Stimulated activated CD8-positive, alpha-beta memory T cell treated with anti-CD3 and anti-CD28 coated beads, Interleukin-12 subunit alpha, Interleukin-12 subunit beta, amount 100 ng/mL, for 1 hour (primary cell): ENCODE data around the gene APOB.

Source experiments
- DNase-seq: peaks from one replicate; pipeline ENCODE4 v3.0.0-alpha.2; 2020; ENCODE audit warnings: low read depth

Gene APOB

GRCh38 chr2:21017748-21018276 is 26.1 kb downstream of the APOB start:
- DNase-seq = no peak

GRCh38 chr2:21015281-21015645 is 28.6 kb downstream of the APOB start:
- no peak for DNase-seq

- no peak for DNase-seq
Observed at GRCh38 chr2:21014364-21015280, 29.3 kb downstream of the APOB start.

- no peak for DNase-seq
Observed at GRCh38 chr2:21013043-21013816, 30.6 kb downstream of the APOB start.

- no peak for DNase-seq
Observed at GRCh38 chr2:21012557-21012937, 31.3 kb downstream of the APOB start.

GRCh38 chr2:21011876-21012556 is 31.9 kb downstream of the APOB start:
- no peak for DNase-seq

GRCh38 chr2:21011453-21011852 is 32.4 kb downstream of the APOB start:
- DNase-seq = no peak

- DNase-seq = no peak
Observed at GRCh38 chr2:21010813-21011439, 32.9 kb downstream of the APOB start.

- no peak for DNase-seq
Observed at GRCh38 chr2:21009662-21010225, 34.1 kb downstream of the APOB start.

- DNase-seq = no peak
Observed at GRCh38 chr2:21008790-21009661, 34.8 kb downstream of the APOB start.

GRCh38 chr2:21008014-21008789 is 35.7 kb downstream of the APOB start:
- no peak for DNase-seq

GRCh38 chr2:21007129-21008013 is 36.5 kb downstream of the APOB start:
- no peak for DNase-seq

- DNase-seq = no peak
Observed at GRCh38 chr2:21006423-21007128, 37.3 kb downstream of the APOB start.

GRCh38 chr2:21005700-21006422 is 38.0 kb downstream of the APOB start:
- DNase-seq = no peak

- no peak for DNase-seq
Observed at GRCh38 chr2:21005111-21005699, 38.7 kb downstream of the APOB start.

- DNase-seq = no peak
Observed at GRCh38 chr2:21004181-21004572, 39.7 kb downstream of the APOB start.

GRCh38 chr2:21003572-21004180 is 40.2 kb downstream of the APOB start:
- no peak for DNase-seq
